HG03025 (cell line): ENCODE data around the gene RSBN1.

Experiments used
- ATAC-seq: cut with Tn5 transposase; IDR thresholded peaks from one replicate; pipeline ENCODE4 v1.9.1; 2021; ENCODE audit warnings: mild to moderate bottlenecking, moderate library complexity; ENCODE audit not compliant: unreplicated experiment, low FRiP score

The RSBN1 gene

DNA sequence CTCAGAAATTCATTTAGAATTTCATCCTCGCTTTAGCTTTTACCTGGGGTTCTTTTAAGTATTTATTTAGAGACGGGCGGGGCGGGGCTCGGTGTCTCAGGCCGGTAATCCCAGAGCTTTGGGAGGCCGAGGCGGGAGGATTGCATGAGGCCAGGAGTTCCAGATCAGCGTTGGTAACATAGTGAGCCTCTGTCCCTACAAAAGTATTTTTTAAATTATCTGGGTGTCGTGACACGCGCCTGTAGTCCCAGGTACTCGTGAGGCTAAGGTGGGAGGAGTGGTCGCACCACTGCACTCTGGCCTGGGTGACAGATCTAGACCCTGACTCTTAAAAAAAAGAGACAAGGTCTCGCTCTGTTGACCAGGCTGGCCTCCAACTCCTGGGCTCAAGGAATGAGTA, 942 bp upstream of the RSBN1 start:
- no peak for ATAC-seq

DNA sequence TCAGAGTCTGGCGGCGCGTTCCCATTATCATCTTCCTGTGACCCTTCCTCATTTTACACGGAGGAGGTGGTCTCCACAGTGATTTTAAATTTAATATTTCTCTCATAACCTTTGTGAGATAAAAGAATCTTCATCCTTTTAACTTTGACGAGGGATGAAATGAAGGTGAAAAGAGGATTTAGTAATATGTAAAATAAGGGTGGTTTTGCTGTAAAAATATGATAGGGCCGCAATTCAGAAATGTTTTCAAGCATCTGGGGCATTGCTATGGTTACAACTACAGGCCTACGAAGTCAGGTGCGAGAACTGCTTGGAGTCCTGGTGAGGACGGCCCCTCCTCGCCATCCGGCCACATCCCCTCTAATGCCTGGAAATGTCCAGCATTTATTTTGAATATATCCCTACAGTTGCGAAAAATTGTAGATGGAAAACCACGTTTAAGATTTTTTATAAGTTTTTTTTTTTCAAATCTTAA, 422 bp upstream of the RSBN1 start:
- ATAC-seq, result no peak

- ATAC-seq, result peak; percentile 3
Observed at GRCh38 chr1:113811156-113811887, 954 bp downstream of the RSBN1 start.

DNA sequence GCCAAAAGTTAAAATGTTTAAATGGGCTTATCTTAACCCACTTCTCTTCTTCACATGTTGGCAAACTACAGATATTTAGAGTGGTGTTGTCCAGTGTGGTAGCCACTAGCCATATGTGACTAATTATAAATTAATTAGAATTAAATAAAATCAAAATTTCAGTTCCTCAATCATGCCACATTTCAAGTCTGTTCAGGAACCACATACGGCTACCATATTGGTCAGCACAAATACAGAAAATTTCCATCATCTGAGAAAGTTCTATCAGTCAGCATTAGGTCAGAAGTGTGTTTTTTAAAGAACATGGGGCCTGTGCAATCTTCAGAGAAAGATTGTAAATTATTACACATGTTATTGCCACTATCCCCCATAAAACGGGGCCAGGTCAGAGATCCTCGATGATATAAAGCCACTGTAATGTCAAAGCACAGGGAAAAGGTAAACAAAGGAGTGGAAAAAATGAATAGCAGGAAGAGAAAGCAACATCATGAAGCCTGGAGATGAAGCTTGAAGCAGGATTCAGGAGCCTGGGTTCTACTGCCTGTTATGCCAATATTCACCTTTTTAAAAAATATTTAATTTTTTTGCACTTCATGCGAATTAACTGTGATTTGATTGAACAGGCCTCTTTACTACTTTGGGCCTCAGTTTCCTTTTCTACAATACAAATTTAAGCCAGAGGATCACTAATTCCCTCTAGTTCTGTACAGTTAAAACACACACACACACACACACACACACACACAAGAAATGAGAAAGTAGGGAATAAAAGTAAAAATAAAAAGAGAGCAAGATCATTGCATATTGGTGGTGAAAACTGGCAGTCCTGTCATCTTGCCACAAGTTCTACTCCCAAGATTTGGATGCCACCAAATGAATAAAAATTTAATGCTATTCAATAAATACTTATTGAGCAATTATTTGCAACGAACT, 2.3 kb downstream of the RSBN1 start:
- ATAC-seq, result no peak

DNA sequence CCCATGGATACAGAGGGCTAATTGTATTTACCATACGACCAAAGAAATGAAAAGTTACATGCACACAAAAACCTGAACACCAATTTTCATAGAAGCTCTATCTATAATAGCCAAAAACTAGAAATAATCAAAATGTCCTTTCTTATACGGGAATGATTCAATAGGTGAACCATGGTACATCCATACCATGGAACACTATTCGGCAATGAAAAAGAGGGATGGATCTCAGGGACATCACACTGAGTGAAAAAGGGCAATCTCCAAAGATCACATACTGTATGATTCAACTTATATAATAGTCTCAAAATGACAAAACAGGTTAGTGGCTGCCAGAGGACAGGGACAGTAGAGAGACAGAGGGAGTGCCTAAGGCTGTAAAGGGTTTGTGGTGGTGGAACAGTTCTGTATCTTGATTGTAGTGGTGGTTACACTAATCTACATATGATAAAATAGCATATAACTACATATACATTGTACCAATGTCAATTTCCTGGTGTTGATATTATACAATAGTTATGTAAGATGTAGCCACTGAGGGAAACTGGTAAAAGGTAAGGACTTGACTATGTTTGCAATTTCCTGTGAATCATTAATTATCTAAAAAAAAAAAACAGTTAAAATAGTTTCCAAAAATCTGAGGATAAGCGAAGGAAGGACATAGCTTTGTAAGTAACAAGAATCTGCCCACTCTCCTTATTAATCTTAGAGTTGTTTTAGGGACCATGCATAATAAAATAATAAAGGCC, 3.7 kb downstream of the RSBN1 start:
- ATAC-seq, result no peak

DNA sequence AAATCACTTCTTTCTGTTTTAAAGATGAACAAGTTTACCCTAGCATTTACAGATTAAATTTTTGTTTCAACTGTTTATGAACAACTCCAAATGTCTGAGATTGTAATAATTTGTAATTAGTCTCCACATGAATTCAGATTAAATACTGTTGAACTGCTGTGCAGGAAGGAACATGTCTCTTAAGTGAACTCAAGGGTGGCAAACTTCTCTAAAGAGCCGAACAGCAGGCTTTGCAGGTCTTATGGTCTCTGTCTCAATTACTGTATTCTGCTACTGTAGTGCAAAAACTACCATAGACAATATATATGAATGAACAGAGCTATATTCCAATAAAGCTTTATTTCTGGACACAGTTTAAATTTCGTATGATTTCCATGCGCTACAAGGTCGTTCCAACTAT, 6.6 kb downstream of the RSBN1 start:
- no peak for ATAC-seq

- no peak for ATAC-seq
Observed at GRCh38 chr1:113805256-113805531, 7.1 kb downstream of the RSBN1 start.

DNA sequence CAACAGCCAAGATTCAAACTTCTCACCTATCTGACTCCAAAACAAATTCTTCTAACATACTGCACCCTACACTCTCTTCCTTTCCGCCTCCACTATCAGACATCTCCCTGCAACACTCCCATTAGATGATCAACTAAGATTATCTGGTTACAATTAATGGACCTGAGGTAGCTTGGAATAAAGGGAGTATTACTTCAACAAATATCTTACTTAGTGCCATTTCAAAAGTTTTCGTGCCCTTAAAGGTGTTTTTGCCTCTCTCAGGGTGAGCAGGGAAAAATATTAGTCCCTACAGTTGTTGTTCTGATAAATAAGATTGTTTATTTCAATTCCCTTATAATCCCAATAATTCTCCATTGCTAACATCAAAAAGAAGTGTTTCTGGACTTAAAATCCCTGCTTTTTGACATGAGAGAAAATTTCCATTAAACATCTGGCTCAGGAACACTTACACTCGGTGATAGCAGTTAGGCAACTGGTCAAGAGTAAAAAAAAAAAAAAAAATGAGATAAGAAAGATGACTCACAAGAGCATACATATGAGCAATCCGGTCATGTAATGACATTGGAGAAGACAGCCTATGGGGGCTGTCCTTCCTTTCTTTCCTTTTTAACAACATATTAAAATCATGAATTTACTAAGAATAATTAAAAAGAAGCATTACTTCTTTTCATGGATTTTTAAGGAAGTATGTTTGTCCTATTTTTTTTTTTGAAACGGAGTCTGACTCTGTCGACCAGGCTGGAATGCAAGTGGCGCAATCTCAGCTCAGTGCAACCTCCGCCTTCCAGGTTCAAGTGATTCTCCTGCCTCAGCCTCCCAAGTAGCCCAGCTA, 7.6 kb downstream of the RSBN1 start:
- no peak for ATAC-seq

DNA sequence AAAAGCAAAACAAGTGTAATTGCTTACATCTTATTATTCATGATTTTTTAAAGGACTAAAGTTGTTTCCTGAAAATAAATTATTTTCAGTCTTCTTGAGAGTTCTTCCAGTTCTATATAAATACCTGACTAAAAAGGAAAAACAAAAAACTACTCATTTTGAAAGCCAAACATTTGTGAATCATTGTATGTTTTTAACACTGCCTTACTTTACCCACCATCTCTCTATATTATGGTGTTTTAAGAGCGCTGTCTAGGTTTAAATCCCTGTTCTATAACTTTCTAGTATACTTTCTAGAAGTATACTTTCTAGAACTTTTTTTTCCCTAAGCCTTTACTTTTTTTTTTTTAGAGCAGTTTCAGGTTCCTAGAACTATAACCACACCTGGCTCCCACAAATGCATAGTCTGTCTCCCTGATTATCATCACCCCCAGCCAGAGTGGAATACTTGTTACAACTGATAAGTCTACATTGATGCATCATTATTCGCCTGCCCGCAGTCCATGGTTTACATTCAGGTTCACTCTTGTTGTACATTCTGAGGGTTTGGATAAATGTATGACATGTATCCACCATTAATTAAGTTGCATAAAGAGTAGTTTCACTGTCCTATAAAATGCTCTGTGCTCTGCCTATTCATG, 9.8 kb downstream of the RSBN1 start:
- ATAC-seq, result no peak

DNA sequence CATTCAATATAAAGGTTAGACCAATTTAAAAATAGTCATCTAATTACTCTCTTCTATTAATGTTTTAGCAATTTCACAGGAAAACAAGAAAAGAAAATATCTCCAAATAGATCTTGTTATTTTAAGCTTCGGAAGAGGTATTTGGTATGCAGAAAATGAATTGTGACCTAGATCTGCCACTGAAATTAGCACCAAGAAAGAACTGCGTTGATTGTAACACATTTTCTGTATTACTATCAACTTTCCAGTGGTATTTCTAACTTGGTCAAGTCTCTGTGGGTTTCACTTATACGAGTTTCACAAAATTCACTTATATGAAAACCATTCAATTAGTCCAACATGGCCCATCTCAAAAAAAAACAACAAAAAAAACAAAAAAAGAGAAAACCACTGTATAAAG, 11.8 kb downstream of the RSBN1 start:
- no peak for ATAC-seq

DNA sequence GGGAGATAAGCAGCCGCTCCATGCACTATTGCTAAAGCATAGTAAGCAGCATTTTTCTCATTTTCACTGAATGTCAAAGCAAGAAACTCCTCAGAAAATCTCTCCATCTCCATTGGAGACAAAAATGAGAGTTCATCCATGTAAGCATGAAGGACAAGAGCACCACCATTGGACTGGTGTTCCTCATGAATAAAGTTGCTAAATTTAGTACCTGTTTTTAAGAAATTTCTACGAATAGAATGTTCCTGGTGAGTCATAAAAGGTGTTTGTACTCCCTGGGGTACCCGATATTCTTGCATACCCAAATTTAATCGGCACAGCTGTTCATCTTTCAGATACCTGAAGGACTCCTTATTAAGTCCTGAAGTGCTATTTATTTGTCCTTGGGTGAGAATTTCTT, 14.8 kb downstream of the RSBN1 start:
- no peak for ATAC-seq

GRCh38 chr1:113793878-113794834, 18.1 kb downstream of the RSBN1 start:
- no peak for ATAC-seq

DNA sequence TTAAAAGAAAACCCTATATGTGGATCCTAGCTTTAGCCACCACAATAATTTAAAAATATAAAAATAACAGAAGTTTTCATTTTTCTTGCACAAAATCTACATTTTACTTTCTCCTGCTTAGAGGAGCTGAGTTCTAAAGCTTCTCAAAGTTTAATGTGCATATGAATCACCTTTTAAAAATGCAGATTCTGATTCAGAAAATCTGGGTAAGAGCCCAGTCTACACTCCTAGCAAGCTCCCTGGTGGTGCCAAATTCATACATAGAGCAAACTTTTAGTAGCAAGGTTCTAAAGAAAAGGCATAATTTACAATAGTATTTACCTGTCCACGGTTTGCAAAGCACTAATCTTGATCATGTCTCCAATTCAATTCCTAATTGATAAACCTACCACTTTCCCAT, 19.3 kb downstream of the RSBN1 start:
- ATAC-seq, result no peak

DNA sequence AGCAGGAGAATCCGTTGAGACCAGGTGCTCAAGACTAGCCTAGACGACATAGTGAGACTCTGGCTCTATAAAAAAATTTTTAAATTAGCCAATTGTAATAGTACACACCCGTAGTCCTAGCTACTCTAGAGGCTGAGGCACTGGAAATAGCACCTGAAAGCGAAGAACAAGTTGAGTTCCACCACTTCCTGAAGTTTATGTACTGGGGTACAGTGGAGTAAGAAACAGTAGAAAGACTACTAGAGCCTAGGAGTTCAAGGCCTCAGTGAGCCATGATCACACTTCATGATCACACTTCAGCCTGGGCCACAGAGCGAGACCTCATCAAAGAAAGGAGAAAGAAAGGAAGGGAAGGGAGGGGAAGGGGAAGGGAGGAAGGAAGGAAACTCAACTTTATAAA, 19.8 kb downstream of the RSBN1 start:
- ATAC-seq, result no peak

DNA sequence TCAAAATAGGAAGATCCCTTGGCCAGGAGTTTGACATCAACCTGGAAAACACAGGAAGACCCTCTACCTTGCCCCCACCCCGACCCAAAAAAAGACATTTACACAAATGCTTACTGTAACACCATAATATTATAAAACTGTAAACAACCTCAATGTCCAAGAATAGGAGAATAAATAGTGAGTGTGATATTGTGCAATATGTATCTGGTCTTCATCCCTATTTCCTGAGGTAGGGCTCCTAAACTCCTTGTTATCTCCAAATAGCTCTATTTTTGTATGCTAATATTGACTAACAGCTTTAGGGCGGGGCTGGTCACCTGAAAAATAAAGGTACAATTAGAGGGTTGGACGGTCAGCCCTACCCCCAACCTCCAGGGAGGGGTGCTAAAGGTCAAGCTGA, 23.5 kb downstream of the RSBN1 start:
- no peak for ATAC-seq

- ATAC-seq, result no peak
Observed at GRCh38 chr1:113787663-113788062, 24.6 kb downstream of the RSBN1 start.

- ATAC-seq, result no peak
Observed at GRCh38 chr1:113786069-113786468, 26.2 kb downstream of the RSBN1 start.

DNA sequence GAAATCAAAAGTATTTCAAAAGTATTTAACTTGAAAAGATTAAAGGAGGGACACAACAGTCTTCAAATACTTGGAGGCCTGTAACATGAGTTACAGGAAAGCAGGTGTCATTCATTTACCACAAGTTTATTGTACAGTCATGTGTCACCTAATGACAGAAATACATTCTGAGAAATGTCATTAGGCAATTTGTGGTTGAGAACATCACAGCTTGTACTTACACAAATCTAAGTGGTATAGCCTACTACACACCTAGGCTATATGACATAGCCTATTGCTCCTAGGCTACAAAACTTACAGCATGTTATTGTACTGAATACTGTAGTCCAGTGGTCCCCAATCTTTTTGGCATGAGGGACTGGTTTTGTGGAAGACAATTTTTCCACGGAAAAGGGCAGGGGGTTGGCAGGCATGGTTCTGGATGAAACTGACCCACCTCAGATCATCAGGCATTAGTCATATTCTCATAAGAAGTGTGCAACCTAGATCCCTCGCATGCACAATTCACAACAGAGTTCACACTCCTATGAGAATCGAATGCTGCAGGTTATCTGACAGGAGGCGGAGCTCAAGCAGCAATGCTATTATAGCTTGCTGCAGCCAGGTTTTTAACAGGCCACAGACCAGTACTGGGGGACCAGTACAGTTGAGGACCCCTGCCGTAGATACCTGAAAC, 28.0 kb downstream of the RSBN1 start:
- ATAC-seq, result peak; percentile 52
